SK-N-MC (cell line): ENCODE measurements around the gene VAPA.

Experiments
- EZH2 ChIP-seq: fragments of 200-600 bp; sonication (generic); IDR thresholded peaks from one replicate; pipeline ENCODE4 v1.6.1; 2017; ENCODE audit warnings: antibody characterized with exemption
- FOXP2 ChIP-seq: optimal IDR thresholded peaks from 2 replicates; pipeline ENCODE3; 2011; ENCODE audit warnings: mild to moderate bottlenecking, moderate library complexity; ENCODE audit not compliant: insufficient read depth; ENCODE audit errors: extremely low read length, control extremely low read depth
- POLR2AphosphoS5 ChIP-seq: IDR thresholded peaks from 2 replicates; pipeline ENCODE4 v1.6.1; 2012; ENCODE audit warnings: mild to moderate bottlenecking, low read depth, low read length, borderline replicate concordance

- TF ChIP-seq POLR2AphosphoS5 (no peak), EZH2 (no peak), FOXP2 (no peak)
These were observed 33.4 kb downstream of the VAPA start for GRCh38 chr18:9947248-9947647.
